Hepatocyte (in vitro differentiated cells): Measurements from ENCODE around the gene GATD1.

ENCODE experiments used
- EZH2 ChIP-seq: fragments of 200-600 bp; sonication (generic); IDR thresholded peaks from 2 replicates; pipeline ENCODE4 v1.6.1; 2016; ENCODE audit warnings: antibody characterized with exemption, mild to moderate bottlenecking, borderline replicate concordance
- EZH2phosphoT487 ChIP-seq: fragments of 200-600 bp; sonication (generic); IDR thresholded peaks from one replicate; pipeline ENCODE4 v1.6.1; 2018; ENCODE audit warnings: antibody characterized with exemption, mild to moderate bottlenecking, low read depth, moderate library complexity; ENCODE audit not compliant: unreplicated experiment, severe bottlenecking
- TF ChIP-seq, protein P1 (sequence below): fragments of 200-600 bp; sonication (generic); IDR thresholded peaks from 2 replicates; pipeline ENCODE4 v1.5.1; 2016; ENCODE audit warnings: antibody characterized with exemption, mild to moderate bottlenecking; ENCODE audit not compliant: poor library complexity

DNA sequence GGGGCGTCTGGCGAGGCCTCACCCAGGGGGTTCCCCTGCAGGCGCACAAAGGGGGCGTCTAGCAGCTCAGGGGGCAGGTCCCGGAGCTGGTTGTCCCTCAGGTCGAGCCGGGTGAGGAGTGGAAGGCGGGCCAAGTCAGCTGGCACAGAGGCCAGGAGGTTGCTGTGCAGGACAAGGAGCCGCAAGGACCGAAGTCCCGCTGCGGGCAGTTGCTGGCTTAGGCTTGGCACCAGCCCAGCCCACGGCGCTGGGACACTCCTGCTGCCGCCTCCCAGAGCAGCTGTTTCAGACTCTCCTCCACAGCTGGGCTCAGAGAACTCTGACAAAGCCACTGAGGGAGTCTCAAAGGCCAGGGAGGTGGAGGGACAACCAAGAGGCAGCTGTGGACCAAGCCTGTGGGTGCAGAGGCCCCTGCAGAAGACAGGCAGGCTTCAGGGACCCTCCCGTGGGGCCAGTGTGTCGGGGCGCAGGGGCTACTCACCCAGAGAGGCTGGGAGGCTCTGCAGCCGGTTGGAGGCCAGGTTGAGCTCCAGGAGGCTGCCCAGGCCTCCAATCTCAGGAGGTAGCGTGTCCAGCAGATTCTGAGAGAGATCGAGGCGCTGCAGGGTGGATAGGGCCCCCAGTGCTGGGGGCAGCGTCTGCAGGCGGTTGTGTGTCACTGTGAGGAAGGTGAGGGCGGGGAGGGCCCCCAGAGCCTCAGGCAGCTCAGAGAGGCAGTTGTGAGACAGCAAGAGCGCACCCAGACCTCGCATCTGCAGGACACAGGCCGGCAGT, 25.6 kb upstream of the GATD1 start:
- TF ChIP-seq, protein P1, sequence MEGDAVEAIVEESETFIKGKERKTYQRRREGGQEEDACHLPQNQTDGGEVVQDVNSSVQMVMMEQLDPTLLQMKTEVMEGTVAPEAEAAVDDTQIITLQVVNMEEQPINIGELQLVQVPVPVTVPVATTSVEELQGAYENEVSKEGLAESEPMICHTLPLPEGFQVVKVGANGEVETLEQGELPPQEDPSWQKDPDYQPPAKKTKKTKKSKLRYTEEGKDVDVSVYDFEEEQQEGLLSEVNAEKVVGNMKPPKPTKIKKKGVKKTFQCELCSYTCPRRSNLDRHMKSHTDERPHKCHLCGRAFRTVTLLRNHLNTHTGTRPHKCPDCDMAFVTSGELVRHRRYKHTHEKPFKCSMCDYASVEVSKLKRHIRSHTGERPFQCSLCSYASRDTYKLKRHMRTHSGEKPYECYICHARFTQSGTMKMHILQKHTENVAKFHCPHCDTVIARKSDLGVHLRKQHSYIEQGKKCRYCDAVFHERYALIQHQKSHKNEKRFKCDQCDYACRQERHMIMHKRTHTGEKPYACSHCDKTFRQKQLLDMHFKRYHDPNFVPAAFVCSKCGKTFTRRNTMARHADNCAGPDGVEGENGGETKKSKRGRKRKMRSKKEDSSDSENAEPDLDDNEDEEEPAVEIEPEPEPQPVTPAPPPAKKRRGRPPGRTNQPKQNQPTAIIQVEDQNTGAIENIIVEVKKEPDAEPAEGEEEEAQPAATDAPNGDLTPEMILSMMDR = no peak
- TF ChIP-seq EZH2 (no peak), EZH2phosphoT487 (no peak)
